ENCODE data around the gene IFIT2. TPM values are rescaled to one million over a fixed set of nuclear protein-coding genes. Genes with fewer than 3 reads are reported as not detected.

The IFIT2 gene
- total RNA-seq, 1 donor, result 9.0 TPM

- no peaks in the 10 kb centered on the region for H3K79me2 ChIP-seq (ENCODE audit: insufficient read depth, low read length)
- H3K27ac ChIP-seq (ENCODE audit: low read depth, low read length), result peak overlapping the region; percentile 99
- H3K9me3 ChIP-seq (ENCODE audit: low read depth, low read length), result no peaks in the 10 kb centered on the region
- TF ChIP-seq, protein P1, sequence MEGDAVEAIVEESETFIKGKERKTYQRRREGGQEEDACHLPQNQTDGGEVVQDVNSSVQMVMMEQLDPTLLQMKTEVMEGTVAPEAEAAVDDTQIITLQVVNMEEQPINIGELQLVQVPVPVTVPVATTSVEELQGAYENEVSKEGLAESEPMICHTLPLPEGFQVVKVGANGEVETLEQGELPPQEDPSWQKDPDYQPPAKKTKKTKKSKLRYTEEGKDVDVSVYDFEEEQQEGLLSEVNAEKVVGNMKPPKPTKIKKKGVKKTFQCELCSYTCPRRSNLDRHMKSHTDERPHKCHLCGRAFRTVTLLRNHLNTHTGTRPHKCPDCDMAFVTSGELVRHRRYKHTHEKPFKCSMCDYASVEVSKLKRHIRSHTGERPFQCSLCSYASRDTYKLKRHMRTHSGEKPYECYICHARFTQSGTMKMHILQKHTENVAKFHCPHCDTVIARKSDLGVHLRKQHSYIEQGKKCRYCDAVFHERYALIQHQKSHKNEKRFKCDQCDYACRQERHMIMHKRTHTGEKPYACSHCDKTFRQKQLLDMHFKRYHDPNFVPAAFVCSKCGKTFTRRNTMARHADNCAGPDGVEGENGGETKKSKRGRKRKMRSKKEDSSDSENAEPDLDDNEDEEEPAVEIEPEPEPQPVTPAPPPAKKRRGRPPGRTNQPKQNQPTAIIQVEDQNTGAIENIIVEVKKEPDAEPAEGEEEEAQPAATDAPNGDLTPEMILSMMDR (IDR thresholded peaks at IDR 0.05; ENCODE audit: extremely low read depth, low read depth, low read length), result no peak
- peak overlapping the region; percentile 4 for H2AFZ ChIP-seq (ENCODE audit: low read length)
- H3K4me3 ChIP-seq (ENCODE audit: insufficient read depth, low read length), result no peak overlapping the region
- peaks cover 74% of the 10 kb centered on the region for H3K4me1 ChIP-seq (ENCODE audit: insufficient read depth, low read length)
- peak overlapping the region; percentile 34 for H3K4me2 ChIP-seq (ENCODE audit: insufficient read depth, low read length)
- no peak for DNase-seq (ENCODE audit: insufficient read length, low spot score, missing footprints)
- no peaks in the 10 kb centered on the region for H4K20me1 ChIP-seq (ENCODE audit: insufficient read depth, low read length)
- no peaks in the 10 kb centered on the region for H3K36me3 ChIP-seq (ENCODE audit: insufficient read depth, low read length)
- no peaks in the 10 kb centered on the region for H3K27me3 ChIP-seq (ENCODE audit: insufficient read depth, low read length)
These were observed 22.4 kb upstream of the IFIT2 start for GRCh38 chr10:89279421-89279869.

GRCh38 chr10:89280508-89280907 lies 21.3 kb upstream of the IFIT2 start:
- Histone ChIP-seq H3K36me3 (ENCODE audit: insufficient read depth, low read length) (no peaks in the 10 kb centered on the region), H4K20me1 (ENCODE audit: insufficient read depth, low read length) (no peaks in the 10 kb centered on the region), H3K79me2 (ENCODE audit: insufficient read depth, low read length) (no peaks in the 10 kb centered on the region), H3K4me3 (ENCODE audit: insufficient read depth, low read length) (no peak overlapping the region), H3K9me3 (ENCODE audit: low read depth, low read length) (no peaks in the 10 kb centered on the region), H3K4me1 (ENCODE audit: insufficient read depth, low read length) (peaks cover 74% of the 10 kb centered on the region), H3K27me3 (ENCODE audit: insufficient read depth, low read length) (no peaks in the 10 kb centered on the region), H3K4me2 (ENCODE audit: insufficient read depth, low read length) (no peak overlapping the region), H3K27ac (ENCODE audit: low read depth, low read length) (peak overlapping the region; percentile 17), H2AFZ (ENCODE audit: low read length) (no peak overlapping the region)
- TF ChIP-seq, protein P1 (IDR thresholded peaks at IDR 0.05; ENCODE audit: extremely low read depth, low read depth, low read length), result no peak
- no peak for DNase-seq (ENCODE audit: insufficient read length, low spot score, missing footprints)

- no peak for DNase-seq (ENCODE audit: insufficient read length, low spot score, missing footprints)
- Histone ChIP-seq H3K36me3 (ENCODE audit: insufficient read depth, low read length) (no peaks in the 10 kb centered on the region), H3K4me3 (ENCODE audit: insufficient read depth, low read length) (no peak overlapping the region), H3K4me2 (ENCODE audit: insufficient read depth, low read length) (no peak overlapping the region), H2AFZ (ENCODE audit: low read length) (no peak overlapping the region), H3K27ac (ENCODE audit: low read depth, low read length) (peak overlapping the region; percentile 50), H3K27me3 (ENCODE audit: insufficient read depth, low read length) (no peaks in the 10 kb centered on the region), H4K20me1 (ENCODE audit: insufficient read depth, low read length) (no peaks in the 10 kb centered on the region), H3K9me3 (ENCODE audit: low read depth, low read length) (no peaks in the 10 kb centered on the region), H3K4me1 (ENCODE audit: insufficient read depth, low read length) (peaks cover 68% of the 10 kb centered on the region), H3K79me2 (ENCODE audit: insufficient read depth, low read length) (no peaks in the 10 kb centered on the region)
- TF ChIP-seq, protein P1 (IDR thresholded peaks at IDR 0.05; ENCODE audit: extremely low read depth, low read depth, low read length), result no peak
These were observed 20.0 kb upstream of the IFIT2 start for GRCh38 chr10:89281606-89282395.
